IgD-negative memory B cell (primary cell): ENCODE data around the gene ALCAM. TPM values are rescaled to one million over a fixed set of nuclear protein-coding genes. Genes with fewer than 3 reads are reported as not detected.
"Not testable (repeated sequence)": the region's sequence is repeated elsewhere in the genome, so short reads cannot be mapped to it uniquely, and the experiment has no call there.

Source experiments
- H3K27ac Mint-ChIP-seq, 3 donors: one replicate each; pipeline ENCODE4 v1.8.0; 2020 to 2022; ENCODE audit warnings: mild to moderate bottlenecking in 3 of 3, mixed read lengths in 3 of 3, moderate library complexity in 1 of 3
- H3K27me3 Mint-ChIP-seq: one replicate; pipeline ENCODE4 v1.8.0; 2021; ENCODE audit warnings: mixed read lengths
- H3K36me3 Mint-ChIP-seq: one replicate; pipeline ENCODE4 v1.8.0; 2020; ENCODE audit warnings: mild to moderate bottlenecking, mixed read lengths
- H3K4me1 Mint-ChIP-seq, 3 donors: one replicate each; pipeline ENCODE4 v1.8.0; 2020 to 2022; ENCODE audit warnings: mixed read lengths in 3 of 3, mild to moderate bottlenecking in 1 of 3
- H3K4me3 Mint-ChIP-seq, 4 donors: one replicate each; pipeline ENCODE4 v1.8.0; 2020 to 2022; ENCODE audit warnings: mild to moderate bottlenecking in 4 of 4, mixed read lengths in 4 of 4, moderate library complexity in 3 of 4
- H3K9me3 Mint-ChIP-seq, 3 donors: one replicate each; pipeline ENCODE4 v1.8.0; 2020 to 2021; ENCODE audit warnings: mixed read lengths in 3 of 3, mild to moderate bottlenecking in 1 of 3
- polyA plus RNA-seq: library from polyadenylated mRNA; unstranded; fragments of 300-500 nt; fragmentation: Illumina TruSeq; gene quantifications from one replicate; pipeline ENCODE4 v1.2.3, GENCODE V29; 2021

Gene ALCAM
- polyA plus RNA-seq, 1 donor from 2014 or later: 17.4 TPM

DNA sequence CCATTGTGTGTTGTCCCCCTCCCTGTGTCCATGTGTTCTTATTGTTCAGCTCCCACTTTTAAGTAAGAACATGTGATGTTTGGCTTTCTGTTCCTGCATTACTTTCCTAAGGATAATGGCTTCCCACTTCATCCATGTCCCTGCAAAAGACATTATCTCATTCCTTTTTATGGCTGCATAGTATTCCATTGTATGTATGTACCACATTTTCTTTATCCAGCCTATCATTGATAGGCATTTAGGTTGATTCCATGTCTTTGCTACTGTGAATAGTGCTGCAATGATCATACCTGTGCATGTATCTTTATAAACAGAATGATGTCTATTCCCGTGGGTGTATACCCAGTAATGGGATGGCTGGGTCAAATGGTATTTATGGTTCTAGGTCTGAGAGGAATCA, 23.1 kb downstream of the ALCAM start:
- H3K9me3 Mint-ChIP-seq, H3K36me3 Mint-ChIP-seq, H3K27ac Mint-ChIP-seq, H3K27me3 Mint-ChIP-seq, H3K4me3 Mint-ChIP-seq: not testable (repeated sequence)
- H3K4me1 Mint-ChIP-seq: peaks cover 20 to 29% (median 25%) of the 10 kb centered on the region in 3 donors

DNA sequence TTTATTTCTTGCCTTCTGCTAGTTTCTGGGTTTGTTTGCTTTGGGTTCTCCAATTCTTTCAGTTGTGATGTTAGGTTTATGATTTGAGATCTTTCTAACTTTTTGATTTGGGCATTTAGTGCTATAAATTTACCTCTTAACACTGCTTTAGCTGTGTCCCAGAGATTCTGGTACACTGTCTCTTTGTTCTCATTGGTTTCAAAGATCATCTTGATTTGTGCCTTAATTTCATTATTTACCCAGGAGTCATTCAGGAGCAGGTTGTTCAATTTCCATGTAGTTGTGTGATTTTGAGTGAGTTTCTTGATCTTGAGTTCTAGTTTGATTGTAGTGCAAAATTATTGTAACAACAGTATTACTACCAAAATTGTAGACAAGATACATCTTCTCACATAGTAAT, 25.9 kb downstream of the ALCAM start:
- not testable (repeated sequence) for H3K4me3 Mint-ChIP-seq, H3K9me3 Mint-ChIP-seq, H3K27me3 Mint-ChIP-seq, H3K27ac Mint-ChIP-seq
- Mint-ChIP-seq H3K4me1 (peaks cover 7 to 13% (median 10%) of the 10 kb centered on the region in 3 donors), H3K36me3 (peaks cover 10% of the 10 kb centered on the region)

DNA sequence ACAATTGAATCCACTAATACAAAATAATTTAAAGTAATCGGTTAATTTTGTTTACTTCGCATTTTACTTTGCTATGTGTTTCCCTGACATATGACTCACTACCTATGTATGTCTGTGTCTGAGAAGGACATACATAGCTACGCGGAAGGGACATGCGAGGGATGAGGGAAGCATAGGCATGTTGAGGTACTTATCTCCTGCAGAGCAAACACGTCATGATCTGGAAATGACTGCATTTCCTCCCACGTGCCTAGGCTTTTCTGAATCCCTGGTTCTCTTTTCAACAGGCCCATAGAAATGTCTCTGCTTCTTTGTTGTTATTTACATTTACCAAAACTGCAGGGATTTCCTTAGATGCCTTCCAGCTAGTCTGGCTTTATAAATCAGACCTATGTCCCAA, 27.5 kb downstream of the ALCAM start:
- peaks cover 5 to 7% (median 6%) of the 10 kb centered on the region in 3 donors for H3K9me3 Mint-ChIP-seq
- no peak overlapping the region for H3K27ac Mint-ChIP-seq
- H3K36me3 Mint-ChIP-seq: peaks cover 10% of the 10 kb centered on the region
- no peak overlapping the region for H3K4me3 Mint-ChIP-seq
- H3K27me3 Mint-ChIP-seq: no peaks in the 10 kb centered on the region
- H3K4me1 Mint-ChIP-seq: peaks cover 0 to 12% (median 8%) of the 10 kb centered on the region in 3 donors

DNA sequence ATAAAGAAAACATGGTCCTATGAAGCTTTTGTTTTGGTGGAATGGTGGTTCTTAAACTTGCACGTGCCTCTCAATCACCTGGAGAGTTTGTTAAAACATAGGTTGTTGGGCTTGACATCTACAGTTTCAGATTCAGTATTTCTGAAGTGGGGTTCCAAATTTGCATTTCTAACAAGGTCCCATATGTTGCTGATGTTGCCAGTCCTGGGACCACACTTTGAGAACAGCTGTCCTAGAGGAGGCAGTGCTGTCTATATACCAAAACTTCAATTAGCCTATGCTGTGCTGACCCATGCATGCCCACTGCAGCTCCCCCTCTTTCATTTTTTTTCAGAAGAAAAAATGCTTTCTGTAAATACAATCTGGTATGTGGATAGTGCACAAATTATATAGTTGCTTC, 31.3 kb downstream of the ALCAM start:
- no peak overlapping the region for H3K27ac Mint-ChIP-seq
- H3K9me3 Mint-ChIP-seq: peaks cover 0 to 2% (median 0%) of the 10 kb centered on the region in 3 donors
- H3K4me1 Mint-ChIP-seq: peaks cover 0 to 9% (median 3%) of the 10 kb centered on the region in 3 donors
- no peaks in the 10 kb centered on the region for H3K27me3 Mint-ChIP-seq
- peak overlapping the region in 1 of 4 donors; percentile 13 for H3K4me3 Mint-ChIP-seq
- H3K36me3 Mint-ChIP-seq: peaks cover 11% of the 10 kb centered on the region

DNA sequence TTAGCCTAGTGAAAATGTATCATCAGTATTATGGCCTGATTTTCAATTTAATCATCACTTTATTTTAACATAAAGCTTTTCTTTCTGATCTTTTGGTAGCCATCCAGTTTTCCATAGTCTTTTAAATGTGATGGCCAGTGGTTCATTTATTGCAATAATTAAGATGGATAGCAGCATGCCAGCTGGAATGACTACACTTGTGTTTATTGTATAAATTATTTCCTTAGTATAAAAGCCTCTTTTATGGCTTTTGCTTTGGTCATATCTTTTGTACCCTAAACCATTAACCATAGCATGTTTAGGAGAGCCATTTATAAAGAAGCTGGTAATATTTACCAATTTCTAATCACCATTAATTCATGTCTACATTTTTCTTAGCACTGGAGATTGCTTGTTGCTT, 31.7 kb downstream of the ALCAM start:
- H3K27ac Mint-ChIP-seq: no peak overlapping the region
- H3K27me3 Mint-ChIP-seq: no peaks in the 10 kb centered on the region
- no peak overlapping the region for H3K4me3 Mint-ChIP-seq
- peaks cover 0 to under 1% (median 0%) of the 10 kb centered on the region in 3 donors for H3K9me3 Mint-ChIP-seq
- peaks cover 0 to 8% (median 3%) of the 10 kb centered on the region in 3 donors for H3K4me1 Mint-ChIP-seq
- peaks cover 12% of the 10 kb centered on the region for H3K36me3 Mint-ChIP-seq

DNA sequence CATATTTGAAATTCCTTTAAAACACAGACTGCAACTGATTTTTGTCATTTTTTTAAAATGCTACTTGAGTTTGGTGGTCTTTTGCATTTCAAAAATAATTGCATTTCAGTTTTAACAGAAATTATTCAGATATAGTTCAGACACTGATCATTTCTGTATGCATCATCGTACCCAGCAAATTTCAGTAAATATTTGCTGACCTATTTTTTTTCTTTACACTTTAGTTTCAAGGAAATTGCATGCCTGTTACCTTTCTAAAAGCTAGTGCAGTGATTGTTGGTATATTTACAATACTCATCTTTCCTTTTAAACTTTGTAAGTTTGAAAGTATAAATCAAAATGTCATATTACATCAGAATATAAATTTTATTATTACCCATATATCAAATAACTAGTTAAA, 32.4 kb downstream of the ALCAM start:
- Mint-ChIP-seq H3K9me3 (peaks cover 0 to 6% (median 0%) of the 10 kb centered on the region in 3 donors), H3K27me3 (no peaks in the 10 kb centered on the region), H3K36me3 (peaks cover 16% of the 10 kb centered on the region), H3K4me3 (no peak overlapping the region), H3K27ac (no peak overlapping the region), H3K4me1 (peaks cover 0 to 8% (median 3%) of the 10 kb centered on the region in 3 donors)

DNA sequence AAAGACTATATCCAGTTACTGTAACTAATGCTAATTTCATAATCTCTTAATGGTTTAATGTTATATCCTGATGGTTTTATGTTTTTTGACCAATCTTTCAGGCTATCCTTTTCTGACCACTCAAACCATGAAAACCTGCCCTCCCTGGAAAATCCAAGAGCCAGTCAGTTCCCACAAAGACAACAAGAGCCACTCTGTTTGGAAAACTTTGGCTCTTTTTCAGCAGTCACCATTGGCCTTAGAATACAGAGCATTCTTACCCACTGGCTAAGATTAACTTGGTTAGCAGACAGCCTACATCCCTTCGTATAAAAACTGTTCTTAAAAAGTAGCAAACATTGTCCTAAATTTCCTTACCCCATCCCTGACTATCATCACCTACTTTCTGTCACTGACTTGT, 32.9 kb downstream of the ALCAM start:
- Mint-ChIP-seq H3K9me3 (peaks cover 0 to 6% (median 0%) of the 10 kb centered on the region in 3 donors), H3K4me1 (peaks cover 0 to 8% (median 3%) of the 10 kb centered on the region in 3 donors), H3K36me3 (peaks cover 16% of the 10 kb centered on the region), H3K4me3 (no peak overlapping the region), H3K27ac (no peak overlapping the region), H3K27me3 (no peaks in the 10 kb centered on the region)

DNA sequence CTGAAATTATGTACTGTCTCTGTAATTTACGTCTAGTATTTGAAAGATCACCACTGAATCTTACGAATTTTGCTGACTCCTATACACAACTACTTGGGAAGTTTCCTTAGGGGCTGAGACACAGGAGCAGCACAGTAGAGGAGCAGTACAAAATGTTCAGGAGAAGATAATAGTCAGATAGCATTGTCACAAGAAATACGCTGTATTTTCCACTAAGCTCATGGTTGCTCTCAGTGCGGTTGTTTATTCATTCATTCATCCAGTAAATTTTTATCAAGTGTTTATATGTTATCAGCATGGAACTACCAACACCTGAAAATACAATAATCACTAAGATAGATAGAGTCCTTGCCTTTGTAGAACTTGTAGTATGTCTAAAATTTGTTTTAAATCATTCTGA, 34.5 kb downstream of the ALCAM start:
- Mint-ChIP-seq H3K9me3 (peaks cover 2 to 6% (median 2%) of the 10 kb centered on the region in 3 donors), H3K36me3 (peaks cover 13% of the 10 kb centered on the region), H3K27ac (no peak overlapping the region), H3K4me1 (peaks cover 0 to 3% (median 2%) of the 10 kb centered on the region in 3 donors), H3K4me3 (no peak overlapping the region), H3K27me3 (no peaks in the 10 kb centered on the region)

DNA sequence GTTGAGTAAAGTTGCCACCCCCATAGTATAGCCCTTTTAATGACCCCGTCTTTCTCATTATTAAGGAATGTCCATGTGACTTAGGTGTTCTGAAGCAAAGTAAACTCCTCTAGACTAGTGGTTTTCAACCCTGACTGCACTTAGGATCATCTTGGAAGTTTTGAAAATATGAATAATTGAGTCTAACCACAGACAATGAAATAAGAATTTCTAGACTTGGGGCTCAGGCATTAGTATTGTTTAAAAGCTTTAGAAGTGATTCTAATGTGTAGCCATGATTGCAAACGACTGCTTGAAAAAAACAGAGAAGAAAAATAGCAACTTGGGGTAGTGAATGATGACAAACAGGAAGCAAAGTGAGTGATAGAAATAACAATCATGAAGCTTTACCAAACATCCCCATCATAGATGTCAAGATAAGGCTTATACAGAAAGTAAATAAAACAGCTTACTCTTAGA, 35.0 kb downstream of the ALCAM start:
- Mint-ChIP-seq H3K27ac (no peak overlapping the region), H3K9me3 (peaks cover 2 to 6% (median 2%) of the 10 kb centered on the region in 3 donors), H3K4me3 (no peak overlapping the region), H3K36me3 (peaks cover 12% of the 10 kb centered on the region), H3K27me3 (no peaks in the 10 kb centered on the region), H3K4me1 (peaks cover 0 to 3% (median 2%) of the 10 kb centered on the region in 3 donors)

DNA sequence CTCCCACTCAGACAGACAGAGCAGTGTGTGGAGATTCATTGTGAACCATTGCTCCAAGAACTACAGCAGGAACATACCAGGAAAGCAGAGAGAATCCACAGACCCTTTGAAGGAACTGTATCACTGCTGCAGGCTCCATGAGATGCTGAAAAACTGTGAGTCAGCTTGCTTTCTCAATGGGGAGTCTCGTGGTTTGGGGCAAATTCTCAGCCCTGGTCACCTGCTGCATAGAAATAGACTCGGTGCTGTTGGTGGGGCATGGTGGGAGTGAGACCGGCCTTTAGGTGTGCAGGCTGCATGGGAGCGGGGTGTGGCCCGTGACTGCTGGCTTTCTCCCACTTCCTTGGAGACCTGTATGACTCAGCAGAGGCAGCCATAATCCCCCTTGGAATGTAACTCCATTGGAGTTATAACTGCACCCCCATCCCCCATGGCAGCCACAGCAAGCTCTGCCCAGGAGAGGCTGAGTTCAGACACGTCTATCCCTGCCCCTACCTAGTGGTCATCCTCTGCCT, 35.6 kb downstream of the ALCAM start:
- Mint-ChIP-seq H3K9me3 (peaks cover 2 to 6% (median 2%) of the 10 kb centered on the region in 3 donors), H3K27ac (no peak overlapping the region), H3K36me3 (peaks cover 12% of the 10 kb centered on the region), H3K27me3 (no peaks in the 10 kb centered on the region), H3K4me1 (peaks cover 0 to 3% (median 2%) of the 10 kb centered on the region in 3 donors), H3K4me3 (no peak overlapping the region)

DNA sequence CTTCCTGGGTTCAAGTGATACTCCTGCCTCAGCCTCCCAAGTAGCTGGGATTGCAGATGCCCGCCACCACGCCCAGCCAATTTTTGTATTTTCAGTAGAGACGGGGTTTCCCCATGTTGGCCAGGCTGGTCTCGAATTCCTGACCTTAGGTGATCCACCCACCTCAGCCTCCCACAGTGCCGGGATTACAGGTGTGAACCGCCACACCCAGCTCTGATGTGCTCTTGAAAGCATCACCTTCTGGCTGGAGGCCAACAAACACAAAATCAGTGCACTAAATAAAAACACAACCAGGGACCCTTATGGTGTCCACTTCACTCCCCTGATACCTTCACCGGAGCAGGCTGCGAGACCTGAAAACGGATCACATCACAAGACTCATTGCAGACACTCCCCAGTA, 36.3 kb downstream of the ALCAM start:
- H3K4me1 Mint-ChIP-seq, H3K27me3 Mint-ChIP-seq, H3K4me3 Mint-ChIP-seq, H3K27ac Mint-ChIP-seq, H3K9me3 Mint-ChIP-seq: not testable (repeated sequence)
- H3K36me3 Mint-ChIP-seq: peaks cover 12% of the 10 kb centered on the region

DNA sequence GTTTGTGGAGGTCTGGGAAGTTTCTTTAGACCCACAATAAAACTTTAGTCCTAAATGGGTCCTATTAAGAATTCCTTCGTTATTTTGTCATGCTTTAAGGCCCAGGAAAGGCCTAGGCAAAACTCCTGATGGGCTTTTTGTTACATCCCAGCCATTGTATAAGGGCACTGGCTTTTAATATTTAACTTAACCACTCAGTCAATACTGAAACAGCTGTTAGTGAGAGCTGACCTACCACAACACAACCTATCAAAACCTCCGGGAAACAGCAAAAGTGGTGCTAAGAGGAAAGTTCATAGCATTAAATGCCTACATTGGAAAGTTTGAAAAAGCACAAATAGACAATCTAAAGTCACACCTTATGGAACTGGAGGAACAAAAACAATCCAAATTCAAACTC, 39.6 kb downstream of the ALCAM start:
- H3K27ac Mint-ChIP-seq: no peak overlapping the region
- no peaks in the 10 kb centered on the region for H3K27me3 Mint-ChIP-seq

DNA sequence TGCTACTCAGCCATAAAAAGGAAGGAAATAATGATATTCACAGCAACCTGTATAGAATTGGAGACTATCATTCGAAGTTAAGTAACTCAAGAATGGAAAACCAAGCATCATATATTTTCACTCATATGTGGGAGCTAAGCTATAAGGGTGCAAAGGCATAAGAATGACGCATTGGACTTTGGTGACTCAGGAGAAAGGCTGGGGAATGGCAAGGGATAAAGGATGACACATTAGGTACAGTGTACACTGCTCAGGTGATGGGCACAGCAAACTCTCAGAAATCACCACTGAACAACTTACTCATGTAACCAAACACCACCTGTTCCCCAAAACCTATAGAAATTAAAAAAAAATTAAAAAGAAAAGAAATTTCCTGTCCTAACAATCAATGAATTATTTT, 42.7 kb downstream of the ALCAM start:
- no peak overlapping the region for H3K4me3 Mint-ChIP-seq
- H3K9me3 Mint-ChIP-seq: peaks cover 2 to 5% (median 3%) of the 10 kb centered on the region in 3 donors
- no peaks in the 10 kb centered on the region for H3K27me3 Mint-ChIP-seq
- H3K27ac Mint-ChIP-seq: no peak overlapping the region
- no peaks in the 10 kb centered on the region for H3K36me3 Mint-ChIP-seq
- H3K4me1 Mint-ChIP-seq: peaks cover 6 to 10% (median 9%) of the 10 kb centered on the region in 3 donors

More for the DNA sequence above, 39.6 kb downstream of the ALCAM start:
- no peak overlapping the region for H3K4me3 Mint-ChIP-seq
- peaks cover 0 to 7% (median 2%) of the 10 kb centered on the region in 3 donors for H3K4me1 Mint-ChIP-seq
- H3K36me3 Mint-ChIP-seq: peaks cover 11% of the 10 kb centered on the region
- peaks cover 2 to 9% (median 5%) of the 10 kb centered on the region in 3 donors for H3K9me3 Mint-ChIP-seq

DNA sequence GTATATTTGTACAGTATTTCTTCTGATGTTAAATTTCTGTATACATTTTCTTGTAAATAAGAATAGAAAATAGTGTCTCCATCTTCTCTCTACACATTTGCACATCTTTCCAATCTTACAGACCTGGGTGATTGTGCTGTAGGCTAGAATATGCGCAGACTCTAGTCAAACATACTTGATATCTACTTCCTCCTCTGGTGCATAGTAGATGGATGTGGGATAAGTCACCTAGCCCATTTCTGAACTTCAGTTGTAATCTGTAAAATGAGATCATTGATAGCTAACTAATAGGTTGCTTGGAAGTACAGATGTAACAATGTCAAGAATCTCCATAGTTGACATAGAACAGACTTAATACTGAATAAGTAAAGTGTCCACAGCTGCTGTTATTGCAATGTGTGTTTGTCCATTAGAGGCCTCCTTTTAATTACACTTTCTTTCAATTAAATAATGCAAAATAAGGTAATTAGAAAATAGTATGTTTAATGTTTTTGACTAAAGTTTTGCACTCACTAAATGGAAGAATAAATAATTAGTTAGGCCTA, 46.7 kb downstream of the ALCAM start:
- H3K4me3 Mint-ChIP-seq: no peak overlapping the region
- H3K27me3 Mint-ChIP-seq: no peaks in the 10 kb centered on the region
- peaks cover 0 to 3% (median 2%) of the 10 kb centered on the region in 3 donors for H3K9me3 Mint-ChIP-seq
- H3K27ac Mint-ChIP-seq: no peak overlapping the region
- H3K4me1 Mint-ChIP-seq: peaks cover 29 to 41% (median 40%) of the 10 kb centered on the region in 3 donors
- no peaks in the 10 kb centered on the region for H3K36me3 Mint-ChIP-seq

DNA sequence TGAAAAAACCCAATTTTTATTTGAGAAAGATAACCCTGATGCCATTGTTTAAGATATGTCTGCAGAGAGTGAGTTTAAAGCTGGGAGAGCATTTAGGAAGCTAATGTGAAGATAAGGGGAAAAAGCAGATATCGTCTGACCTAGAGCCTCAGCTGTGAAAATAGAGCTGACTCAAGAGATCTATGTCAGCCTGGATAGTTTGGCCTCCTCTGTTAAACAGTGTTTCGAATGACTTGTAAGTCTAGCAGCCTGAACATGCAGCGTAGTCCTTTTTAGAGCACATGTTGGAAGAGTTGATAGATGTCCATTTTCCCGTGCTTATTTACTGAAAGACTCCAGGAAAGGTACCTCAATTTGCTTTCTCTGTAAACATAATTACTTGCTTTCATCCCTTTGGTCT, 48.1 kb downstream of the ALCAM start:
- no peak overlapping the region for H3K4me3 Mint-ChIP-seq
- peaks cover 32 to 46% (median 40%) of the 10 kb centered on the region in 3 donors for H3K4me1 Mint-ChIP-seq
- no peak overlapping the region for H3K27ac Mint-ChIP-seq
- H3K27me3 Mint-ChIP-seq: no peaks in the 10 kb centered on the region
- peaks cover 1% of the 10 kb centered on the region for H3K36me3 Mint-ChIP-seq
- peaks cover 0 to 4% (median 1%) of the 10 kb centered on the region in 3 donors for H3K9me3 Mint-ChIP-seq

DNA sequence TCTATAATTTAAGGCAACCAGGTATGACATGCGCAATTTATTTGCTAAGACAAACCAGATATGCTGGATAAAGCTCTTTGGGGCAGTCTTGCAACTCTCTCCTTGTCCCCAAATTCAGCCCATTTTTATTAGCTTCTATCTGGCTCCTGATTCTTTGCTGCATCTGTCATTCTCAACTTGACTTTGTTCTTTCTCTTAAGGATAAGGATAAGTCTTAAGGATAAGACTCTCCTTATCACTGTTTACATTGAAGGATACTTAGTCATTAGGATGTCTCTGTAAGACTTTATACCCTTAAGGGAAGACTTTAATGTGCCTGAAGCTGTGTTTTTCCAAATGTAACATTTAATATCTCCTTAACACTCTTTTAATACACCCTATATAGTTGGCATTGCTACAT, 49.2 kb downstream of the ALCAM start:
- Mint-ChIP-seq H3K27me3 (no peaks in the 10 kb centered on the region), H3K4me1 (peaks cover 32 to 47% (median 42%) of the 10 kb centered on the region in 3 donors), H3K4me3 (no peak overlapping the region), H3K27ac (no peak overlapping the region), H3K9me3 (peaks cover 0 to 4% (median 1%) of the 10 kb centered on the region in 3 donors), H3K36me3 (peaks cover 1% of the 10 kb centered on the region)
